IPS DF 4.7 (cell line): ENCODE results near the gene VPS37C.

Experiments used
- DNase-seq: peaks from one replicate; pipeline ENCODE4 v3.0.0-alpha.2; 2013; ENCODE audit warnings: low spot score; ENCODE audit errors: extremely low read depth

The VPS37C gene

DNA sequence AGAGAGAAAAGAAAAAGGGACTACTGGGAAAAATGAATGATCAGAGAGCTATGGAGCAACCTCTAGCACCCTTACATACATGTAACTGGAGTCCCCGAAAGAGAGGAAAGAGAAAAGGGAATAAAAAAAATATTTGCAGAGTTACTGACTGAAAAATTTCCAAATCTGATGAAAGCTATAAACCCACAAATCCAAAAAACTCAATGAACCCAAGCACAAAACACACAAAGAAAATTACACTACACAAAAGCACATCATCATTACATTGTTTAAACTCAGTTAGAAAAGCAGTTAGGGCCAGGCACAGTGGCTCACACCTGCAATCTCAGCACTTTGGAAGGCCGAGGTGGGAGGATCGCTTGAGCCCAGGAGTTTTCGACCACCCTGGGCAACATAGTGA, 6.7 kb downstream of the VPS37C start:
- DNase-seq = no peak

DNA sequence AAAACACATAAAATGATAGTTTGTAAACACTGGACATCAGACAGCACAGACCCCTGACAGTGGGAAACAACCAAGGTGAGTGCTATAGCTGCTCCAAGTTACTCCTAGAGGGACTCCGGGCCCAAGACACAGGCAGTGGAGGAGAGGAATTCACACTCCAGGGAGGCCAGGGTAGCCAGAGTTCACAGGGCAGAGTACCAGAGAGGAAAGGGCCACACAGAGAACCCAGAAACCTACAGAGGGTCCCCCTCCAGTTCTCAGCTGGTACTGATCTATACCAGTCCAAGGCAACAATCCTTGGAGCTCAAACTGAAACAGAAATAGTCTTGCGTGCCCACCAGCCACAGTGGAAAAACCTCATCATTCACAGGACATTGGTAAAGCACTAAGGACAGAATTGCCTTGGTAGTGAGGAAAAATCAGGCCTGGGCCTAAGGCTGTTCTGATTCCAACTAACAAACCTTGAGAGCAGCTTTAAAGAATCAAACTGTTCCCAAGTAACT, 7.6 kb downstream of the VPS37C start:
- no peak for DNase-seq

DNA sequence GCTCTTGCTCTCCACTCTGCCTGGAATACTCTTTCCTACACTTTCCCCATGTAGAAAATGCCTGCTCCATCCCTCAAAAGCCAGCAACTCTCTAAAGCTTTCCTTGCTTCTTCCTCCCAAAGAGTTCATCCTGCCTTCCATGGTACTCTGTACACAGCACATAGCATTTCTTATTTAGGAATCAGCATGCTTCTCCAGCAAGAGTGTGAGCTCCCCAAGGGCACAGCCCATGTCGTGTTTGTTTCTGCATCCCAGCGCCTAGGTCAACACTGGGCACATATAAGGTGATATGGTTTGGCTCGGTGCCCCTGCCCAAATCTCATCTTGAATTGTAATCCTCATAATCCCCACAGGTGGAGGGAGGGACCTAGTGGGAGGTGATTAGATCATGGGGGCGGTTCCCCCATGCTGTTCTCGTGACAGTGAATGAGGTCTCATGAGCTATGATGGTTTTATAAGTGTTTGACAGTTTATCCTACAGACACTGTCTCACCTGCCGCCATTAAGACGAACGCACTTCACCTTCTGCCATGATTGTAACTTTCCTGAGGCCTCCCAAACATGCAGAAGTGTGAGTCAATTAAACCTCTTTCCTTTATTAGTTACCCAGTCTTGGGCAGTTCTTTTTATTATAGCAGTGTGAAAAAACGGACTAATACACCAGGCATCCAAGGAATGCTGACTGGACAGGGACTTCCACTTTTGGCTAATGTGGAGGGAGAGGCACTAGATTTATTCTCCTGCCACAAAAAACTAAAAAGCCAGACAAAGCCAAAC, 8.2 kb downstream of the VPS37C start:
- DNase-seq = no peak

DNA sequence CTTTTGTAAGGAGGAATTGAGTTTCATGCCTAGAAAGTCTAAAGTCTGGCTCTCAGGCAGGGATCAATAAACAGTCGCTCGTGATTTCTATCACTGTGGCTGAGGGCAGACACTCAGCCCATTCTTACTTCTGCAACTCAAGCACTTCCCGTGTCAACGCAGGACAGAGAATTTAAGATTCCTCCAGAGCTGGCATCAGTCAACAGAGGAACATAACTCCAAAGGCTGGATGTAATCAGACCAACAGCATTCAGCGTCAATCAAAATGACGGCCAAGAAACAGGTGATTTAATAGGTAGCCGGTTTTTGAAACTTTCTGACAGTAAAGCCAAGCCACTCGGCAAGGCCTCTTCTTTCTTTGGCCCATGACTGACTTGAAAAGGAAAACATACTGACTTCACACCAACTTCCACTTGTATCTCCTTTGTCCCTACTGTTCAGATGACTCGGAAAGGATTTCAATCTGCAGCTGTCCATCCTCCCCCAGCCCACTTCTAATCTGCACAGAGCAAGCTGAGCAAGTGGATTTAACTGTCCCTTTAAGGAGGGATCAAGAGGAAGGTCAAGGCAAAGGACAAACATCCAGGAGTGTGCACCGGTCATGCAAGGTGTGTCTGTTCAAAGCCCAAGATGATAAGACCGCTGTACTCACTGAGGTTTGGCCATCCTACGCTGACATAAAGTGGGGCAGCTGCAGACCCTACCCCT, 9.5 kb downstream of the VPS37C start:
- no peak for DNase-seq

DNA sequence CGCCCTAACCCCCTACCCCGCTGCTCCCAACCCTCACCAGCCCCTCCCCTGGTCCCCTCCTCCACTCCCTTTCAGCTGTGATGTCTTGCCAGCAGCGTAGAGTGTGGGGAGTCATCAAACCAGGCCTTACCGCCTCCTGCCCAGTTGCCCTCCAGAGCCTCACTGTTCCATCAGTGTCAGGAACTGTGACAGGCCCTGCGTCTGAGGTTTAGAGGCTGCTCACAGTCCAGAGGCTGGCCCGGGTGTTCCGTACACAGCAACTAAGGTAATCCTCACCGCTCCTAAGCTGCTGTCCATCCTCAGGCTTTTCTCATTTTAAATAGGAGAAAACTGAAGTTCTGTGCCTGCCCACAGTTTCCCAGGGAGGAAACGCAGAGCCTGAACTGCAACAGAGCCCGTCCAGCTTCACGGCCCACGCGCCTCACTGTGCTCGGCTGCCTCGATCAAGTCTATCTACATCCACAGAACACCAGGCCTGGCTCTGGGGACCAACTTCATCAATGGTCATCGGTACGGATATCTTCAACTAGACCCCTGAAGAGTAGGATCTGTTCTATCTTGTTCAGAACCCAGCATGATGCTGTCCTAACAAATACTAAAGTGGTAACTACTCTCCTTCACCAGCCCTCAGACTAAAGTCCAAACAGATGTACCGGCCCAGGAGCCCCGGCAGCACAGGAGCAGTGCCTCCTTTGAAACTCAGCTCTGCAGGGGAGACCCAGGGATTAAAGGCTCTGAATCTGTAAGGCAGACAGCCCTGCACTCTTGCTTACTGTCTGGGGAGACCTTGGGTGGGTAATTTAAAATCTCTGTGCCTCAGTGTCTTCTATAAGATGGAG, 10.3 kb downstream of the VPS37C start:
- DNase-seq = no peak

DNA sequence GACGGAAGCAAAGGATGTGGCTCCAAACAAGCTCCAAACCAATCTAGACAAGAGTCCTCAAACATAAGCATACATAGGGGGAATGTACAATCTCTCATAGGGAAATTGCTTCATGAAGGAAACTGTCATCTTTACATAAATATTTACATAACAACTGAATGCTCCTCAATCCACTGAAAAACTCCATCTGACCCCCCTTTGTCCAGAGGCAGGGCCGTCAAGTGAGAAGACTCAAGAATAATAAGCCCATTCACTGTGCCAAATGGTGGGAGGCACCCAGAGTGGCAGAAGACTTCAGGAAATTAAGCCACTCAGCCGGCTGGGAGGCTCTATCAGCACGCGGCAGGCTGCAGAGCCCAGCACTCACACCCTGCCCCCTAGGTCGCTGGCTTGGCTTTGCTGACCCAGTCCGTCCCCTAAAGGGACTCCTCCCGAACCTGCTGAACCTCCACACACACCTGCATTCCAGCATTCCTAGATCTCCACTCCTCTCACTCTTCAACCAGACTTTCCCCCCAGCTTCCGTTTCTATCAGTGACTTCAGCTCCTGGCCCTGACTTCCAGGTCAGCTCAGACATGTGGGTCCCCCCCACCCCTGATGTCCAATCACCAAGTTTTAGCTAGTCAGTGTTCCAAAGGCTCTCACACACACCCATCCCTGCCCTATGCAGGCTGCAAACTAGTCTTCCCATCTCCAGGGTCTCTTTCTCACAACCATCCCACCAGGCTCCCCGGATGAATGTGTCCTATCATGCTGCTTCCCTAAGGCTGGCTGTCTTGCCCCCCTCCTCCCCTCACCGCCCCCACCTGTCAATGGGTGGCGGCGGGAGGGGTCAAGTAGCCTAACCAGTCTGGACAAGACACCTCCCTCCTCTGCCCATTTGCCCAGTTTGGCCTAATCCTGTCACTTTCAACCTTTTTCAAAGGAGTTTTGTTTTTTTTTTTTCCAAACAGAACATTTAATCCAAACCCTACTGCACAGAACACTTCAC, 11.3 kb downstream of the VPS37C start:
- DNase-seq = no peak

DNA sequence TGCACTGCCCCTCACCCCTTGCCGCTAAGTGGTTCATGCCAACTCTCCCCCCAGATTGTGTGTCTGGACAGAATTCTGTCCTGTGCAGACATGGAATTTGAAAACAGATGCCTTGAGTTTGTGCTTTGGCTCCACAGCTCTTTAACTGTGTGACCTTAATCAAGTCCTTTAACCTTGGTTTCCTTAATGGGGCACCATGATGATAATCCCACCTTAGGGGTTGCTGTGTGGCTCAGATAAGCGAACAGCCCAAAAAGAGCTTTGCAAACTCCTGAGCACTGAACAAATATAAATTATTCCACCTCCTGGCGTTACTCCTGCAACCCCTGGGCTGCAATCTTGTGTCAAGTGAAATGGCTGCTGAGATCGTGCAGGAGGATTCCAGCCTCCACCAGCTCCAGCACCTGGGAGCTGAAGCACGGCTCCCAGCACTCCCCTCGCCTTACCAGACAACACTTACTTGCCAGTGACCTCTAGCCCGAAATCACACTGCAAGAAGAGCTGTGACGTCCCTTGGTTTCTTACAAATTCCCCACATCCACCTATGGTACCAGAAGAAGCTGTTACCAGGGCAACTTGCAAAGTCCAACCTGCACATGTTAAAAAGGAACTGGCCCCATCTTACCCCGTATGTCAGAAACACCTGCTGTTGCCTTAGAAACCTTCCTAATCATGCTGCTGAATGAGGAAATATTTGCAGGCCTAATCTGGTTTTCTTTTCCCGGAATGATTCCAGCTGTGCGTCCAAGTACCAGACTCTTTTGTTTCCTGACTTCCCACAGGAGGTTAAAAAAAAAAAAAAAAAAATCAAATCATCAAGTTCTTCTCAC, 13.2 kb downstream of the VPS37C start:
- no peak for DNase-seq

DNA sequence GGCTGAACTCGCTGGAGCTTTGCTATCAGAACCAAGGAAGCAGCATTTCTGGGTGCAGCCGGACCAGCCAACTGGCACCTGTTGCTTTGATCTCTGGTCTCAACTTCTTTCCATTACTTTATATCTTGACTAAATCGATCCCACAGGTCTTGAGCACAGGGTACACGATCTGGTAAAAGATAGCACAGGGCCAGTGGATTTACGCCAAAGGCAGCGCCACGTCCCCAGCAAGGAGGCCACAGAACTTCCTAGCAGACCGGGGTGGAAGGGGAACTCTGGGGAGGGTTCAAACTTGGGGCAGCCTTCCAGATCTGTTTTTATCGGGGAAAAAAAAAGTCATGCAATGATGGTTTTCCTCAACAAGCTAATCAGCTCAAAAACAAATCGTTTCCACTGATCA, 14.0 kb downstream of the VPS37C start:
- DNase-seq = no peak

DNA sequence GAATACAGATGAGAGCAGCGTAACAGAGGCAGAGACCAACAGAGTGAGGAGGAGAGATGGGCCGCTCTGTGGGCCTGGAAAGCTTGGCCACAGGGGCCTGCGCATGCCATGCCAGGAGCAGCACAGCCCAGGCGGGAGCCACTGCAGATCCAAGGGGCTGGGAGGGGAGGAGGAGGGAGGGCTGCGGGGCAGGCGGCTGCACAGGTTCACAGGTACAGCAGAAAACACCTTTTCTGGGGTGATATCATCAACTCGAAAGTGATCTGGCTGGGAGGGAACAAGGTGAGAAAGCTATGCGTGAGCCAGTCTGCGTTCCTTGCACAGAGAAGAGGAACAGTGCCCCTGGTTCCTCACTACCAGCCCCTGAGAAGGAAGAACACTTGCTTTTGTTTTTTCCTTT, 14.8 kb downstream of the VPS37C start:
- DNase-seq = no peak

DNA sequence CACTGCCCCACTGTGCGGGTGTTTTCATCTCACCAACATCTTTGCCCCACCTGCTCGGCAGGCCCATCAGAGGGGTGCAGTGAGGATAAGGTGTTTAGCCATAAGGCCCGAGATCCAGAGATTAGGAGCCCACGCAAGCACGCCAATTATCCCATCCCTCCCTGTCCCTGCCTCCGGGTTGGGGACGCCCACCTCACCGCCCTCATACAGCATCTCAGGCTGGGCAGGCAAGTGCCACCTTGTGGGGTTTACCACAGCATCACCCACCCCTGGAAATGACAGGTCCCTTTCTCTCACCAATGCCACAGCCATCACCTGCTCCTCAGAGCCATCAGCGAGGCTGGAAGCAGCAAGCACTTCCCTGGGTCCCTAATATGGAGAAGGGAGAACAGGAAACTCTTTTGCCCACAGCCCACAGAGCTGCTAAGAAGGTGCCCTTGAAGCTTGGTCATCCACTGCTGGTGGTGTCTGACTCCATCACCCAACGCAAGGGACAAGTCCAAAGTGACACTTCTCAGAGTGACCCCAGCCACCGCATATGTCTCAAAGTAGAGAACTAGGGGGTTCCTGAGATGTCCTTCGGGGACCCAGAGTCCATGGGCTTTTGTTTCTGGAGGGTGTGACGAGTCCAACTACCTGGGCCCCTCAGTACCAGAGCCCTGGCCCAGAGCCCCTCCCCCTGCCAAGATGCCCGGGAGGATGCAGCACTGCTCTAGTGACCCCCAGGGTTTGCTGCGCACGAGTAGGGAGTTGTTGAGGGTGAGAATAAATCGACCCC, 15.8 kb downstream of the VPS37C start:
- DNase-seq = no peak

DNA sequence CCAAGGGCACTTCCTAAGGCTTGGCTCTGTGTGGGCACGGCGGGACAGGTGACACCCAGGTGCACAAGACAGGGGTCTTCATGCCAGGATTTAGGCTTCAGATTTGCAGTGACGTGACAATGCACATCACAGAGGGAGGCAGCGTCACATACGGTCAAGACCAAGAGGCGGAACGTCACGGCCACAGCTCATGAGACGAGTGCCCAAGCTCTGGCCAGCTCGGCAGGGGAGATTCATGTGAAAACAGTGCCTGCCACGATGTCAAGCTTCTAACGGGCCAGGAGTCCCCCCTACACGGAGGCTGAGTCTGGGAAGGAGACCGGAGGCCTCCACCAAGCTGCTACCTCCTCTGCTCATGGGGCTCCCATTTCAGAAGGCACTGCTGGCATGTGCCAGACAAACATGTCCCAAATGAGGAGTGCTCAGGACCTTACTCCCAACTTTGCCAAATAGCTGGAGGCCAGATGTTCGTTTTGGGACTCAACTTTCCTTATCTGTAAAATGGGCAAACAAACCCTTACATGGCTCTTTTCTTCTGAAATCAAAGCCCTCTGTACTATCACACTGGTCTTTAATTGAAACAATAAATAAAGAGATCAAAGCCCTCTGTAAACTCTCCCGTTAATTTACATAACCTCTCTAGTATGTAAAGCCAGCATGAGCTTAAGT, 16.6 kb downstream of the VPS37C start:
- no peak for DNase-seq

DNA sequence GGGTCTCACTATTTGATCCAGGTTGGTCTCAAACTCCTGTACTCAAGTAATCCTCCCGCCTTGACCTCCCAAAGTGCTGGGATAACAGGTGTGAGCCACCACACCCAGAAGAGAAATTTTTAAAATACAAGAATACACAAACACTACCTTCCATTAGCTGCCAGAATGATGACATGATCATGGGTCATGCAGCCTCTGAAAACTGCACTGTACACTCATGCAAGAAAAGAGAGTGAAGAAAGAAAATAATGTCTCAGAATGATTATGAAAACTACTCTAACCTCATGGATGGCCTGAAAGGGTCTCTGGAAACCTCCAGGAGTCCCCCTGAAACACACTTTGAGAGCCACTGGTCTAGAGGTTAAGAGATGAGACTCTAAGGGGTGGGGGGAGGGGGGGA, 18.8 kb downstream of the VPS37C start:
- no peak for DNase-seq

DNA sequence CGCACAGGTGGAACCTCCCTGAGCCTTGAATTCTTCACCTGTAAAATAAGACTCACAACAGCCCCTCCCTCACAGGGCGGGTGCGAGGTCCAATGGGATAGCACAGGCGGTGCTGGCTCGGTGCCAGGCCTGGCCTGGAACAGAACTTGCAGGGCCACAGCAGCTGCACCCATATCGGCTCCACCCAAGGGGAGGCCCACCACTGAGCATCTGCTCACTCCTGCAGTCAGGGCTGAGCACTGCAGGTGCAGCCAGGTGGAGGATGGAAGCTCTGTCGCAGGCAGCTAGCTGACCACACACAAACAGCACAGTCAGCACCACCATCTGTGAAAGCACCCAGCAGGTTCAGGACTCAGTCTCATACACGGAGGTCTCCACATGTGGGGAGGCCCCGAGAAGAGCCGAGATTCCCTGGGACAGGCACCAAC, 19.6 kb downstream of the VPS37C start:
- DNase-seq = no peak

DNA sequence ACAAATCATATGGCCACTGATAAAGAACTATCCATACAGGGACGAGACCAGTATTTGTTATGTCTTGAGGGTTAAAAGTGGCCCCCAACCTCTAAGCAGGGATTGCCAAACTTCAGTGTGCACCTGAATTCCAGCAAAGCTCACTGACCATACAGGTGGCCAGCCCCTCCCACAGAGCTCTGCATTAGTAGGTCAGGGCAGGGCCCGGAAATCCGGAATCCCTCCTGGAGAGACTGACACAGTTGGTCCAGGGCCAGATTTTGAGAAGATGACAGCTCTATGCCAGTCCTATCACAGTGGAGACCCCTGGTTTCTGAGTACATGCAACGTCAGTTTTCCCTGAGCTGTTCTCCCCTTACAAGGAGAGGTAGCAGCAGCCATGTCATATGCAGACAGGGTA, 20.8 kb downstream of the VPS37C start:
- no peak for DNase-seq

DNA sequence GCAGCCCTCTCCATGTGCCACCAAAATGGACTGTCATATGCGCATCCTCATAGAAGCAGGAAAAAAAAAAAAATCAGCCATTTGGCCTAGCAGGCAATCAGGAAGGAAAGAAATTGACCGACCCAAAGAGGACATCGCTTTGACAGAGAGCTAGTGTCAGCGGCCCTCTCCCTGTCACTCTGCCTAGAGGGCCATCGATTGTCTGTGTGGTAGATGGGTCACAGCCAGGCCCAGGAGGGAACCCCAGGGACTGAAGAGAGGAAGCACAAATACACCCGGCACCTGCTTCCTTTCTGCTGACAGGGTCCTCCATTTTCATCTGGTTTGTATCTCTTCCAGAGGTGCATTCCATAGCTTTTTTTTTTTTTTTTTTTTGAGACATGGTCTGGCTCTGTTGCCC, 21.8 kb downstream of the VPS37C start:
- DNase-seq = no peak

DNA sequence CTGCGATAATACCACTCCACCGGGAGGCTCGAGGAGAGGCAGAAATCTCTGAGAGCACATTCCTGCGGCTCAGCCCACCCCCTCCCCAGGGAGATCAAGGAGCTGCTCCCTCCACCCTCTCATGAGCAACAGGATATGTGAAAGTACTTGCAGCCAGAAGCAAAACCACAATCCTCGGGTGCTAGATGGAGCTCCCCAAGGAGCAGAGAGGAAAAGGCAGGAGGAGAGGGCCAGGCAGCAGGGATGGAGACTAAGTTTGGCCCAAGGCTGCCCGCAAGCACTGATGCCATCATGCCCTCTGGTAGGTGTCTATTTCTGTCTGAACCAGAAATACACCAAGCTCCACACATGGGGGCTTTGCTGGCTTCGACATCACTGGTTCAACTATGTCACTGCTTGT, 22.3 kb downstream of the VPS37C start:
- no peak for DNase-seq

DNA sequence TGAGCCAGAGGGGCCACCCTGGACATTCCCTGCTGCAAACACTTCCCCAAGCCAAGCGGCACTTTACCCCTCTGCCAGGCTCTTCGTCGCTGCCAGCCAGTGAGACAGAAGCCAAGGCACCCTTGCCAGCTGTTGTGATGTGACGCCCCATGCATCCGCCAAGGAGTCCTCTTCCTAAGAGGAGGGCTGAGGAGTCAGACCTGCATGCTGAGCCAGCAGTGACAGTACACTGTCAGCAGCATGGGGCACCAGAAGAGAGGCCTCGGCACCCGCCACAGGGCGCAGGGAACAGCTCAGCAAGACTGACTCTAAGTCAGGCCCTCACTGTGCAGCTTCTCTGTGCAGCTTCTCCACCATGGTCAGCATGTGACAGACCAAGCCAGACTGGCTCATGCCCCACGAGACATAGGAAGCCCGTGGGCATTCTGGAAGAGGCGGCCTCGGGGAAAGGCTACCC, 26.4 kb downstream of the VPS37C start:
- DNase-seq = no peak

DNA sequence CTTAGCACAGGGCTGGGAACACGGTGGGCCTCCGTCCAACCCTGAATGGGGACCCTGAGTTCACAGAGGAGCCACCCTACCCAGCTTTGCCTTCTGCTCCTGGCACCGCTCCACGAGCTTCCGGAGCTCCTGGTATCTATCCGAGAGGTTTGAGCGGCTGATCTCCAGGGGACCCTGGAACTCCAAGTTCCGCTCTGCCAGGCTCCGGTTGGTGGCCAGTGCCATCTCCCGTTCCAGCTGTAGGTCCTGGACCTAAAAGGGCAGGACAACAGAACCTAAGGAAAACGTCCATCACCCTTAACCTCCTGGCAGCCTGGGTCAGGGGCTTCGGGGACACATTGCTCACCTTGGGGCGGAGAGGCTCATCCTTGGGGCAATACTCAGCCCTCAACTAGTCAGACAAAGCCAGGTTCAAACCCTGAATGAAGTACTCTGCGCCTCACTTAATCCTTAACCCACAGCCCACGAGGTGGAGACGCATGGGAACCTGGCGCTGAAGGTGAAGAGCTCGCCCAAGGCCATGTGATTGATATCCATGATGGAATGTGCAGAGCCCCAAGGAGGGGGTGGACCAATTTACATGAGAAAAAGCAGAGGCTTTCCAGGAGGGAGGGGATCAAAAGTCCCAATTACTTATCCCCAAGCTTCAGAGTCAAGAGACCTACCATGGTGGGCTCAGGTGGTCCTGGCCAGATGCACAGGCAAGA, 27.1 kb downstream of the VPS37C start:
- DNase-seq = no peak
